ENCODE data around the gene ANXA6. TPM values are rescaled to one million over a fixed set of nuclear protein-coding genes. Genes with fewer than 3 reads are reported as not detected.

ANXA6 gene
- total RNA-seq, 1 experiment from 2014 or later = 98.7 TPM

GRCh38 chr5:151104795-151105194, 52.8 kb downstream of the ANXA6 start:
- Mint-ChIP-seq H3K36me3 (ENCODE audit: insufficient read depth in 1 of 3, low read depth in 3 of 3) (peaks cover 14 to 45% (median 19%) of the 10 kb centered on the region in 3 experiments; a peak in 6 of 7 replicates), H3K4me3 (no peak overlapping the region), H3K9me3 (no peaks in the 10 kb centered on the region), H3K27me3 (ENCODE audit: low read depth) (no peaks in the 10 kb centered on the region), H3K4me1 (no peaks in the 10 kb centered on the region), H3K27ac (peak overlapping the region in 2 of 3 experiments; percentile 6 to 49; a peak in 2 of 7 replicates)
- no peak overlapping the region for H3K23ac ChIP-seq (ENCODE audit: insufficient read length, low read depth, low read length)
- H3T11ph ChIP-seq (ENCODE audit: low read length) = no peak overlapping the region
- no peak overlapping the region for H3K4me2 ChIP-seq (ENCODE audit: insufficient read depth, insufficient read length, low read length)
- no peaks in the 10 kb centered on the region for H3K4me1 ChIP-seq (ENCODE audit: insufficient read depth, low read length)
- H3K9ac ChIP-seq (ENCODE audit: extremely low read depth, insufficient read length, low read length) = no peak overlapping the region
- no peak overlapping the region for H3K27ac ChIP-seq (ENCODE audit: insufficient read length, low read depth, low read length)
- H4K5ac ChIP-seq (ENCODE audit: insufficient read length, low read depth, low read length) = no peak overlapping the region
- no peak overlapping the region for H3K56ac ChIP-seq (ENCODE audit: insufficient read length, low read depth, low read length)
- no peaks in the 10 kb centered on the region for H3K23me2 ChIP-seq (ENCODE audit: insufficient read length, low read depth, low read length, poor library complexity, severe bottlenecking)
- H2BK5ac ChIP-seq (ENCODE audit: insufficient read length, low read length) = no peak overlapping the region
- no peak overlapping the region for H3K18ac ChIP-seq (ENCODE audit: insufficient read length, low read depth, low read length)
- no peak overlapping the region for H4K8ac ChIP-seq (replicated peaks; ENCODE audit: insufficient read length, low read depth, low read length)
- no peak for DNase-seq
- H2BK120ac ChIP-seq (ENCODE audit: low read depth, low read length, poor library complexity, severe bottlenecking) = no peak overlapping the region
- H2AK5ac ChIP-seq (ENCODE audit: insufficient read length, low read length) = no peak overlapping the region
- H3K79me2 ChIP-seq (ENCODE audit: insufficient read depth, low read length) = no peaks in the 10 kb centered on the region
- no peak overlapping the region for H3K14ac ChIP-seq (ENCODE audit: insufficient read depth, low read length)
- no peaks in the 10 kb centered on the region for H4K20me1 ChIP-seq (ENCODE audit: control insufficient read depth, insufficient read depth, insufficient read length)
- H3K27me3 ChIP-seq (ENCODE audit: insufficient read depth, low read length) = no peaks in the 10 kb centered on the region
- no peaks in the 10 kb centered on the region for H3K79me1 ChIP-seq (ENCODE audit: insufficient read depth, low read depth, low read length, poor library complexity, severe bottlenecking)
- H2AFZ ChIP-seq (ENCODE audit: low read length) = no peak overlapping the region
- no peak overlapping the region for H2BK15ac ChIP-seq (ENCODE audit: low read depth, low read length)
- H3K4ac ChIP-seq (ENCODE audit: low read depth, low read length) = no peak overlapping the region
- H2BK12ac ChIP-seq (ENCODE audit: insufficient read length, low read depth, low read length) = no peak overlapping the region
- H2BK20ac ChIP-seq (ENCODE audit: low read depth, low read length, poor library complexity, severe bottlenecking) = no peak overlapping the region
- no peaks in the 10 kb centered on the region for H3K9me3 ChIP-seq (ENCODE audit: control insufficient read depth, low read depth, low read length)
- TF ChIP-seq CTCF (conservative IDR thresholded peaks at IDR 0.05) = no peak
- H4K91ac ChIP-seq (ENCODE audit: insufficient read length, low read depth, low read length) = no peak overlapping the region
- WGBS (ENCODE audit: extremely low coverage, insufficient read length, low lambda C conversion rate) = no CpG with 5 or more reads among the region's 5 CpGs
